A673 (cell line): ENCODE data around the gene SMTN.

Experiments
- EZH2 ChIP-seq: fragments of 200-600 bp; sonication (generic); IDR thresholded peaks from 2 replicates; pipeline ENCODE4 v1.6.1; 2017; ENCODE audit warnings: borderline replicate concordance, low read depth, mild to moderate bottlenecking, mixed read lengths, antibody characterized with exemption, low read length; ENCODE audit not compliant: poor library complexity, severe bottlenecking
- TF ChIP-seq, protein P1 (sequence below): fragments of 300-800, 200-600 bp; sonication (generic); conservative IDR thresholded peaks from 2 replicates; pipeline ENCODE4 v1.5.1; 2017; ENCODE audit warnings: low read depth, mild to moderate bottlenecking, antibody characterized with exemption, low read length, moderate library complexity, mixed read lengths

GRCh38 chr22:31088233-31088986 lies 7.3 kb downstream of the SMTN start:
- TF ChIP-seq, protein P1, sequence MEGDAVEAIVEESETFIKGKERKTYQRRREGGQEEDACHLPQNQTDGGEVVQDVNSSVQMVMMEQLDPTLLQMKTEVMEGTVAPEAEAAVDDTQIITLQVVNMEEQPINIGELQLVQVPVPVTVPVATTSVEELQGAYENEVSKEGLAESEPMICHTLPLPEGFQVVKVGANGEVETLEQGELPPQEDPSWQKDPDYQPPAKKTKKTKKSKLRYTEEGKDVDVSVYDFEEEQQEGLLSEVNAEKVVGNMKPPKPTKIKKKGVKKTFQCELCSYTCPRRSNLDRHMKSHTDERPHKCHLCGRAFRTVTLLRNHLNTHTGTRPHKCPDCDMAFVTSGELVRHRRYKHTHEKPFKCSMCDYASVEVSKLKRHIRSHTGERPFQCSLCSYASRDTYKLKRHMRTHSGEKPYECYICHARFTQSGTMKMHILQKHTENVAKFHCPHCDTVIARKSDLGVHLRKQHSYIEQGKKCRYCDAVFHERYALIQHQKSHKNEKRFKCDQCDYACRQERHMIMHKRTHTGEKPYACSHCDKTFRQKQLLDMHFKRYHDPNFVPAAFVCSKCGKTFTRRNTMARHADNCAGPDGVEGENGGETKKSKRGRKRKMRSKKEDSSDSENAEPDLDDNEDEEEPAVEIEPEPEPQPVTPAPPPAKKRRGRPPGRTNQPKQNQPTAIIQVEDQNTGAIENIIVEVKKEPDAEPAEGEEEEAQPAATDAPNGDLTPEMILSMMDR: no peak
- TF ChIP-seq EZH2: no peak
